Vagina (tissue), 2 donors: ENCODE measurements around the gene SLC31A2. TPM values are rescaled to one million over a fixed set of nuclear protein-coding genes. Genes with fewer than 3 reads are reported as not detected.
A peak's percentile ranks its signal among the peaks of the same experiment; 100 is the strongest.
"Not testable (repeated sequence)": the region's sequence is repeated elsewhere in the genome, so short reads cannot be mapped to it uniquely, and the experiment has no call there.

Experiments used
- DNase-seq, 2 donors: peaks; one replicate each; pipeline ENCODE4 v3.0.0-alpha.2; 2017; ENCODE audit errors: extremely low spot score in 2 of 2
- H3K27ac ChIP-seq: fragments of 200-600 bp; sonication (generic); one replicate; pipeline ENCODE4 v1.5.1; 2019
- H3K27me3 ChIP-seq: fragments of 200-600 bp; sonication (generic); one replicate; pipeline ENCODE4 v1.5.1; 2019
- H3K36me3 ChIP-seq, 2 donors: fragments of 200-600 bp; sonication (generic); one replicate each; pipeline ENCODE4 v1.5.1; 2017 to 2019
- H3K4me1 ChIP-seq: fragments of 200-600 bp; sonication (generic); one replicate; pipeline ENCODE4 v1.5.1; 2019
- H3K4me3 ChIP-seq, 2 donors: fragments of 200-600 bp; sonication (generic); 1 replicate in 1 of 2; 2 replicates in 1 of 2; pipeline ENCODE4 v1.5.1; 2016 to 2019
- H3K9me3 ChIP-seq: fragments of 200-600 bp; sonication (generic); one replicate; pipeline ENCODE4 v1.5.1; 2019
- CTCF ChIP-seq, 3 experiments: fragments of 450-650 bp in 2 of 3; fragments of 200-600 bp in 1 of 3; sonication (generic) in 1 of 3; IDR thresholded peaks; one replicate each; pipeline ENCODE4 v1.5.1; 2017 to 2019; ENCODE audit warnings: antibody characterized with exemption in 3 of 3, mild to moderate bottlenecking in 2 of 3, moderate library complexity in 2 of 3
- POLR2A ChIP-seq, 2 donors: fragments of 450-650 bp; IDR thresholded peaks; one replicate each; pipeline ENCODE4 v1.6.1; 2017; ENCODE audit warnings: antibody characterized with exemption in 2 of 2, mild to moderate bottlenecking in 2 of 2, moderate library complexity in 2 of 2
- POLR2AphosphoS5 ChIP-seq, 2 donors: sonication (generic); formaldehyde crosslinking; IDR thresholded peaks; one replicate each; pipeline ENCODE4 v1.9.0; 2017; ENCODE audit warnings: antibody characterized with exemption in 2 of 2, mild to moderate bottlenecking in 2 of 2, low read depth in 1 of 2; ENCODE audit not compliant: insufficient read depth in 1 of 2
- intact Hi-C: fragments of 100-400 bp; cut with DNase I; formaldehyde crosslinking; loops from one replicate; pipeline ENCODE4 v1.15.1; 2023
- total RNA-seq: library from RNA; depleted of rRNA; stranded (reverse); fragments of >200 nt; gene quantifications from one replicate; pipeline ENCODE4 v1.2.3, GENCODE V29; 2016

The SLC31A2 gene
- 11.5 TPM for total RNA-seq

- Histone ChIP-seq H3K9me3 (no peaks in the 10 kb centered on the region), H3K4me3 (peak within 1 kb of the TSS; percentile 95), H3K36me3 (no peaks in the 10 kb centered on the region), H3K27me3 (no peaks in the 10 kb centered on the region), H3K27ac (peak within 1 kb of the TSS; percentile 90), H3K4me1 (peaks cover 32% of the 10 kb centered on the region)
- no peak for DNase-seq
- TF ChIP-seq POLR2A (IDR thresholded peaks at IDR 0.05) (peak in 1 of 2 donors; percentile 50), CTCF (IDR thresholded peaks at IDR 0.05) (peak in 1 of 3 experiments; percentile 50), POLR2AphosphoS5 (IDR thresholded peaks at IDR 0.05; ENCODE audit: insufficient read depth in 1 of 2, low read depth in 1 of 2) (peak in 1 of 2 donors; percentile 71)
- intact Hi-C loops: no loop called here
These were observed at the start of gene SLC31A2 for GRCh38 chr9:113150670-113151611. TSS of gene SLC31A2 (plus strand) at chr9:113151007. CDS start at chr9:113151075, 68 bp downstream.

GRCh38 chr9:113105345-113105744 is 45.5 kb upstream of the SLC31A2 start:
- H3K4me3 ChIP-seq, H3K27me3 ChIP-seq, H3K27ac ChIP-seq, H3K36me3 ChIP-seq, H3K9me3 ChIP-seq, intact Hi-C loops, H3K4me1 ChIP-seq, DNase-seq: not testable (repeated sequence)

GRCh38 chr9:113111065-113111951 is 39.5 kb upstream of the SLC31A2 start:
- H3K4me1 ChIP-seq, H3K27ac ChIP-seq, H3K36me3 ChIP-seq, DNase-seq, intact Hi-C loops, H3K9me3 ChIP-seq, H3K4me3 ChIP-seq, H3K27me3 ChIP-seq: not testable (repeated sequence)
- peak in 1 of 2 donors; percentile 31 for TF ChIP-seq POLR2AphosphoS5 (IDR thresholded peaks at IDR 0.05; ENCODE audit: insufficient read depth in 1 of 2, low read depth in 1 of 2)
- peak; percentile 18 to 76 (median 67) for TF ChIP-seq CTCF (IDR thresholded peaks at IDR 0.05)

- DNase-seq, H3K27me3 ChIP-seq, H3K4me3 ChIP-seq, H3K27ac ChIP-seq, intact Hi-C loops, H3K4me1 ChIP-seq, H3K36me3 ChIP-seq, H3K9me3 ChIP-seq: not testable (repeated sequence)
- TF ChIP-seq POLR2AphosphoS5 (IDR thresholded peaks at IDR 0.05; ENCODE audit: insufficient read depth in 1 of 2, low read depth in 1 of 2) (peak in 1 of 2 donors; percentile 38), CTCF (IDR thresholded peaks at IDR 0.05) (peak in 2 of 3 experiments; percentile 66 to 77)
These were observed 37.9 kb upstream of the SLC31A2 start for GRCh38 chr9:113112706-113113510.

- H3K27ac ChIP-seq, DNase-seq, H3K4me3 ChIP-seq, H3K27me3 ChIP-seq, H3K4me1 ChIP-seq, H3K36me3 ChIP-seq, H3K9me3 ChIP-seq, intact Hi-C loops: not testable (repeated sequence)
These were observed 32.0 kb upstream of the SLC31A2 start for GRCh38 chr9:113118829-113119228.
